ENCODE measurements around the gene FNBP1. TPM values are rescaled to one million over a fixed set of nuclear protein-coding genes. Genes with fewer than 3 reads are reported as not detected.
A peak's percentile ranks its signal among the peaks of the same experiment; 100 is the strongest.

Gene FNBP1
- total and polyA plus RNA-seq, 10 of the 15 experiments (the other 5 are each of a cell fraction or from before 2014, with no cell fraction given): 64.5 to 353 (median 179) TPM

DNA sequence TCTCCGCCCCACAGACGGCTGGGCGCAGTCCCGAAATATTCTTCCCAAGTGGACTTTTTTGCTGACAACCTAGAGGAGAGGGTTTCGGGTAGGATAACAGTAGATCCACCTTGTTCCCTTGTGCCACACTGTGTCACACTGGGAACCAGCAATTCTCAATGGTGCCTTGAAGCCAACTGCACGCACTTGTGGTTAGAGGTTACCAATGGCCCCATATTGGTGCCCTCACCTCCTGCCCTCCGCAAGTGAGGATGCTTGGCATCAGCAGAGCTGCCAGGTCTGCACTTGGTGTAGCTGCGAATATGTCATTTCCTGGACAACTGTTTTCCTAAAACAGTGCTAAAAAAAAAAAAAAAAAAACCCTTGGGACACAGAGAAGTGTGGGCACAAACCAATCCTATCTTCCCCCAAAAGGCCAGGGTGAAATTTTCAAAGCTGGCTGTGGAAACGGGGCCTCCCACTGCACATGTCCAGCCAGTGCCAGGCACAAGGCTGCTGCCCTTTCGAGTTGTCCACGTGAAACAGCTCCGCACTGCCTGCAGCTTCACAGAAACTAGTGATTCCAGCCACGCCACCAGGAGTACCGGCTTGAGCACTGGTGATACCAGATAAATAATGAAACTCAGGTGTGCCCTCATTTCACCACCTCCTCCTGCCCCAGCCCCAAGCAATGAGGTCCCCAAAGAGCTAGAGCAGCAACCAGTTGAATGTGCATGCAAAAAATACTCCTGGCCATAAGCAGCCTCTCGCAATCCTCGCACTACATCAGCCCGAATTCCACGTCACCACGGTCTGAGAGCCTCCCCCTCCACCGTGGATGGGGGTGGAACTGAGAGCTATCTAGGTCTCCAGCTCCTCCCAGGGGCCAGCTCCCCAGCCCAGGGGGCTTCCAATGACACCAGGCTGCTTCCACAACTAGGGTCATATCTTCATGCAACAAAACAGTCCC is 156.5 kb downstream of the FNBP1 start:
- peaks cover 46% of the 10 kb centered on the region for H3K79me2 ChIP-seq (ENCODE audit: control insufficient read depth, insufficient read depth, low read length)
- POLR2A ChIA-PET: interaction anchor here (0.6 to 5.2 kb wide), 22 partner anchors 9 to 454 kb away, joined by 3 to 79 read pairs (median 5); partner anchors contain the start of gene GPR107
- H3K9me3 ChIP-seq (replicated peaks; ENCODE audit: control insufficient read depth, insufficient read depth, low read length): no peaks in the 10 kb centered on the region
- in situ Hi-C loops (cut with MboI): loop anchor here (5.0 kb wide), 2 partner anchors 106 to 156 kb away; partner anchors contain the start of gene FNBP1
- peaks cover 71% of the 10 kb centered on the region for H3K4me1 ChIP-seq (ENCODE audit: control insufficient read depth, insufficient read depth, low read length)
- H4K20me1 ChIP-seq (ENCODE audit: control insufficient read depth, insufficient read depth): no peaks in the 10 kb centered on the region; the same call in 1 of the 2 replicates
- DNase-seq (ENCODE audit: low read depth, low spot score) (peak; percentile 37), FAIRE-seq (peak; percentile 76), ATAC-seq (peak; percentile 4)
- RAD21 ChIA-PET (ENCODE audit: unreplicated experiment): interaction anchor here (0.7 to 5.4 kb wide), 19 partner anchors 15 to 796 kb away, joined by 3 to 89 read pairs (median 5); partner anchors contain the start of gene C9orf78
- H3K27ac ChIP-seq (ENCODE audit: control insufficient read depth, insufficient read depth): peak overlapping the region; percentile 96
- peak overlapping the region; percentile 74 for H3K4me3 ChIP-seq
- H3K9ac ChIP-seq (ENCODE audit: control insufficient read depth, insufficient read depth, low read length): peak overlapping the region; percentile 90
- intact Hi-C loops (cut with micrococcal nuclease; ENCODE audit: unreplicated experiment): loop anchor here (1.0 to 5.0 kb wide), 3 partner anchors 46 to 211 kb away; no protein-coding TSS in a partner anchor
- no peaks in the 10 kb centered on the region for H3K27me3 ChIP-seq (replicated peaks in 1 of 2; ENCODE audit: control insufficient read depth in 2 of 2, insufficient read depth in 2 of 2, low read length in 1 of 2)
- H3K36me3 ChIP-seq (ENCODE audit: control insufficient read depth in 2 of 2, insufficient read depth in 2 of 2, low read length in 1 of 2): peaks cover 10 to 14% of the 10 kb centered on the region in 2 experiments
- CTCF ChIA-PET: interaction anchor here (0.6 to 2.8 kb wide), 25 partner anchors 9 to 1672 kb away, joined by 3 to 19 read pairs (median 3); no protein-coding TSS in a partner anchor
- under 1% methylated on average over 20 of the region's 20 CpGs for WGBS (ENCODE audit: insufficient coverage, insufficient replicate concordance, low lambda C conversion rate, missing lambda C conversion rate)
- SMC1A ChIA-PET (ENCODE audit: uncharacterized antibody, unreplicated experiment): interaction anchor here (0.8 to 3.5 kb wide), 20 partner anchors 11 to 242 kb away, joined by 3 to 42 read pairs (median 4); partner anchors contain the start of gene GPR107
- peak overlapping the region; percentile 100 for H3K4me2 ChIP-seq (ENCODE audit: control insufficient read depth, insufficient read depth)
- BruUV-seq (replicated peaks): no TSS peak
- no peak overlapping the region for H2AFZ ChIP-seq (ENCODE audit: control insufficient read depth, low read depth, low read length)
- TF ChIP-seq GATAD2B (conservative IDR thresholded peaks at IDR 0.05; ENCODE audit: low read depth) (no peak), HDAC6 (IDR thresholded peaks at IDR 0.05; ENCODE audit: unreplicated experiment) (no peak), YY1 (IDR thresholded peaks at IDR 0.05; ENCODE audit: low read depth, low read length) (no peak), ZBTB4 (CRISPR knock-in tag; IDR thresholded peaks at IDR 0.05) (no peak), PAX5 (IDR thresholded peaks at IDR 0.05; ENCODE audit: borderline replicate concordance, low read depth, low read length) (peak; percentile 70; the same call in 1 of the 2 replicates), ZNF217 (IDR thresholded peaks at IDR 0.05) (no peak), RB1 (IDR thresholded peaks at IDR 0.05; ENCODE audit: borderline replicate concordance) (no peak), PAX8 (IDR thresholded peaks at IDR 0.05) (no peak), RBBP5 (conservative IDR thresholded peaks at IDR 0.05) (no peak), NFYA (IDR thresholded peaks at IDR 0.05; ENCODE audit: borderline replicate concordance, low read depth, low read length) (no peak), USF1 (IDR thresholded peaks at IDR 0.05; ENCODE audit: borderline replicate concordance, extremely low read length, insufficient read depth, low read depth, low read length) (no peak)
- TF ChIP-seq, protein P1, sequence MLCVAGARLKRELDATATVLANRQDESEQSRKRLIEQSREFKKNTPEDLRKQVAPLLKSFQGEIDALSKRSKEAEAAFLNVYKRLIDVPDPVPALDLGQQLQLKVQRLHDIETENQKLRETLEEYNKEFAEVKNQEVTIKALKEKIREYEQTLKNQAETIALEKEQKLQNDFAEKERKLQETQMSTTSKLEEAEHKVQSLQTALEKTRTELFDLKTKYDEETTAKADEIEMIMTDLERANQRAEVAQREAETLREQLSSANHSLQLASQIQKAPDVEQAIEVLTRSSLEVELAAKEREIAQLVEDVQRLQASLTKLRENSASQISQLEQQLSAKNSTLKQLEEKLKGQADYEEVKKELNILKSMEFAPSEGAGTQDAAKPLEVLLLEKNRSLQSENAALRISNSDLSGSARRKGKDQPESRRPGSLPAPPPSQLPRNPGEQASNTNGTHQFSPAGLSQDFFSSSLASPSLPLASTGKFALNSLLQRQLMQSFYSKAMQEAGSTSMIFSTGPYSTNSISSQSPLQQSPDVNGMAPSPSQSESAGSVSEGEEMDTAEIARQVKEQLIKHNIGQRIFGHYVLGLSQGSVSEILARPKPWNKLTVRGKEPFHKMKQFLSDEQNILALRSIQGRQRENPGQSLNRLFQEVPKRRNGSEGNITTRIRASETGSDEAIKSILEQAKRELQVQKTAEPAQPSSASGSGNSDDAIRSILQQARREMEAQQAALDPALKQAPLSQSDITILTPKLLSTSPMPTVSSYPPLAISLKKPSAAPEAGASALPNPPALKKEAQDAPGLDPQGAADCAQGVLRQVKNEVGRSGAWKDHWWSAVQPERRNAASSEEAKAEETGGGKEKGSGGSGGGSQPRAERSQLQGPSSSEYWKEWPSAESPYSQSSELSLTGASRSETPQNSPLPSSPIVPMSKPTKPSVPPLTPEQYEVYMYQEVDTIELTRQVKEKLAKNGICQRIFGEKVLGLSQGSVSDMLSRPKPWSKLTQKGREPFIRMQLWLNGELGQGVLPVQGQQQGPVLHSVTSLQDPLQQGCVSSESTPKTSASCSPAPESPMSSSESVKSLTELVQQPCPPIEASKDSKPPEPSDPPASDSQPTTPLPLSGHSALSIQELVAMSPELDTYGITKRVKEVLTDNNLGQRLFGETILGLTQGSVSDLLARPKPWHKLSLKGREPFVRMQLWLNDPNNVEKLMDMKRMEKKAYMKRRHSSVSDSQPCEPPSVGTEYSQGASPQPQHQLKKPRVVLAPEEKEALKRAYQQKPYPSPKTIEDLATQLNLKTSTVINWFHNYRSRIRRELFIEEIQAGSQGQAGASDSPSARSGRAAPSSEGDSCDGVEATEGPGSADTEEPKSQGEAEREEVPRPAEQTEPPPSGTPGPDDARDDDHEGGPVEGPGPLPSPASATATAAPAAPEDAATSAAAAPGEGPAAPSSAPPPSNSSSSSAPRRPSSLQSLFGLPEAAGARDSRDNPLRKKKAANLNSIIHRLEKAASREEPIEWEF (IDR thresholded peaks at IDR 0.05; ENCODE audit: insufficient replicate concordance, low read depth, low read length): no peak
